Measurements from ENCODE around the gene ZNF488.

DNA sequence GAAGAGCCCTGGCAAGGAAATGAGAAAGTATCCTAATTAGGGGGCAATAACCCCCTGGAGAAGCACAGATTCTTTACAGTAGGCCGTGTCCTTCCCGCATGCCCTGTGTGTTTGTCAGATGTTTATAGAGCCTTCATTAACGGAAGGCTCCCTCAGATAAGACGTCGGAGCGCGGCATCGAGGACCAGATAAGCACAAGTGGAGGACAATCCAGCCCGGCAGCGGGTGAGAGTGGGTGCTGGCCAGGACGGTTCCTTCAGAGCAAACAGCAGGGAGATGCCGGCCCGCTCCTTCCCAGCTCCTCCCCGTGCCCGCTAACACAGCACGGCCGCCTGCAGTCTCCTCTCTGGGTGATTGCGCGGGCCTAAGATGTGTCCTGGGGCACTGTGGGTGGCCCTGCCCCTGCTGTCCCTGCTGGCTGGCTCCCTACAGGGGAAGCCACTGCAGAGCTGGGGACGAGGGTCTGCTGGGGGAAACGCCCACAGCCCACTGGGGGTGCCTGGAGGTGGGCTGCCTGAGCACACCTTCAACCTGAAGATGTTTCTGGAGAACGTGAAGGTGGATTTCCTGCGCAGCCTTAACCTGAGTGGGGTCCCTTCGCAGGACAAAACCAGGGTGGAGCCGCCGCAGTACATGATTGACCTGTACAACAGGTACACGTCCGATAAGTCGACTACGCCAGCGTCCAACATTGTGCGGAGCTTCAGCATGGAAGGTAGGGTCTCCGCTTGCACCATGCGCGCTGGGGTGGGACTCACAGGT lies 61.6 kb downstream of the ZNF488 start, which contains the start of gene GDF2:
- TF ChIP-seq POLR2AphosphoS5 (IDR thresholded peaks at IDR 0.05; ENCODE audit: low read depth, low read length) (no peak), TAF1 (IDR thresholded peaks at IDR 0.05; ENCODE audit: borderline replicate concordance, insufficient read depth, low read length) (no peak)
- TF ChIP-seq, protein P1, sequence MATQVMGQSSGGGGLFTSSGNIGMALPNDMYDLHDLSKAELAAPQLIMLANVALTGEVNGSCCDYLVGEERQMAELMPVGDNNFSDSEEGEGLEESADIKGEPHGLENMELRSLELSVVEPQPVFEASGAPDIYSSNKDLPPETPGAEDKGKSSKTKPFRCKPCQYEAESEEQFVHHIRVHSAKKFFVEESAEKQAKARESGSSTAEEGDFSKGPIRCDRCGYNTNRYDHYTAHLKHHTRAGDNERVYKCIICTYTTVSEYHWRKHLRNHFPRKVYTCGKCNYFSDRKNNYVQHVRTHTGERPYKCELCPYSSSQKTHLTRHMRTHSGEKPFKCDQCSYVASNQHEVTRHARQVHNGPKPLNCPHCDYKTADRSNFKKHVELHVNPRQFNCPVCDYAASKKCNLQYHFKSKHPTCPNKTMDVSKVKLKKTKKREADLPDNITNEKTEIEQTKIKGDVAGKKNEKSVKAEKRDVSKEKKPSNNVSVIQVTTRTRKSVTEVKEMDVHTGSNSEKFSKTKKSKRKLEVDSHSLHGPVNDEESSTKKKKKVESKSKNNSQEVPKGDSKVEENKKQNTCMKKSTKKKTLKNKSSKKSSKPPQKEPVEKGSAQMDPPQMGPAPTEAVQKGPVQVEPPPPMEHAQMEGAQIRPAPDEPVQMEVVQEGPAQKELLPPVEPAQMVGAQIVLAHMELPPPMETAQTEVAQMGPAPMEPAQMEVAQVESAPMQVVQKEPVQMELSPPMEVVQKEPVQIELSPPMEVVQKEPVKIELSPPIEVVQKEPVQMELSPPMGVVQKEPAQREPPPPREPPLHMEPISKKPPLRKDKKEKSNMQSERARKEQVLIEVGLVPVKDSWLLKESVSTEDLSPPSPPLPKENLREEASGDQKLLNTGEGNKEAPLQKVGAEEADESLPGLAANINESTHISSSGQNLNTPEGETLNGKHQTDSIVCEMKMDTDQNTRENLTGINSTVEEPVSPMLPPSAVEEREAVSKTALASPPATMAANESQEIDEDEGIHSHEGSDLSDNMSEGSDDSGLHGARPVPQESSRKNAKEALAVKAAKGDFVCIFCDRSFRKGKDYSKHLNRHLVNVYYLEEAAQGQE (IDR thresholded peaks at IDR 0.05; ENCODE audit: insufficient read depth in 1 of 2, low read depth in 2 of 2, low read length in 2 of 2) = no peak
